HG03135 (cell line): ENCODE results near the gene KLHL26.

Experiments used
- ATAC-seq: cut with Tn5 transposase; IDR thresholded peaks from one replicate; pipeline ENCODE4 v1.9.1; 2021; ENCODE audit warnings: mild to moderate bottlenecking, moderate library complexity; ENCODE audit not compliant: unreplicated experiment

KLHL26 gene

GRCh38 chr19:18660939-18661670, 24.3 kb downstream of the KLHL26 start:
- ATAC-seq: no peak

- no peak for ATAC-seq
These were observed 26.3 kb downstream of the KLHL26 start for GRCh38 chr19:18662972-18663732.

GRCh38 chr19:18663940-18664530, 27.2 kb downstream of the KLHL26 start:
- no peak for ATAC-seq

- no peak for ATAC-seq
These were observed 29.0 kb downstream of the KLHL26 start for GRCh38 chr19:18665771-18666202.

- no peak for ATAC-seq
These were observed 29.5 kb downstream of the KLHL26 start for GRCh38 chr19:18666317-18666716.

- ATAC-seq: no peak
These were observed 30.0 kb downstream of the KLHL26 start for GRCh38 chr19:18666784-18667183.

GRCh38 chr19:18667531-18668251, 30.9 kb downstream of the KLHL26 start:
- ATAC-seq: no peak

- ATAC-seq: no peak
These were observed 31.4 kb downstream of the KLHL26 start for GRCh38 chr19:18668252-18668631.

- no peak for ATAC-seq
These were observed 32.1 kb downstream of the KLHL26 start for GRCh38 chr19:18668744-18669523.

- ATAC-seq: no peak
These were observed 32.6 kb downstream of the KLHL26 start for GRCh38 chr19:18669524-18669817.

- ATAC-seq: no peak
These were observed 33.1 kb downstream of the KLHL26 start for GRCh38 chr19:18669883-18670282.

- no peak for ATAC-seq
These were observed 33.5 kb downstream of the KLHL26 start for GRCh38 chr19:18670312-18670711.

- ATAC-seq: no peak
These were observed 34.6 kb downstream of the KLHL26 start for GRCh38 chr19:18671303-18672043.

GRCh38 chr19:18672044-18672451, 35.2 kb downstream of the KLHL26 start:
- ATAC-seq: no peak

- ATAC-seq: no peak
These were observed 35.9 kb downstream of the KLHL26 start for GRCh38 chr19:18672606-18673337.

GRCh38 chr19:18674616-18675015, 37.8 kb downstream of the KLHL26 start:
- no peak for ATAC-seq

- no peak for ATAC-seq
These were observed 39.0 kb downstream of the KLHL26 start for GRCh38 chr19:18675779-18676178.

- ATAC-seq: no peak
These were observed 39.9 kb downstream of the KLHL26 start for GRCh38 chr19:18676692-18677091.

- ATAC-seq: no peak
These were observed 40.3 kb downstream of the KLHL26 start for GRCh38 chr19:18677156-18677555.
